HG02970 (cell line): ENCODE data around the gene CFAP97D2.
"Not testable (repeated sequence)": the region's sequence is repeated elsewhere in the genome, so short reads cannot be mapped to it uniquely, and the experiment has no call there.

ENCODE experiments used
- ATAC-seq: cut with Tn5 transposase; IDR thresholded peaks from one replicate; pipeline ENCODE4 v1.9.1; 2021; ENCODE audit warnings: mild to moderate bottlenecking, moderate library complexity, moderate number of reproducible peaks; ENCODE audit not compliant: unreplicated experiment, low FRiP score

Gene CFAP97D2

GRCh38 chr13:114260814-114261213, 81.8 kb downstream of the CFAP97D2 start:
- ATAC-seq, result no peak

GRCh38 chr13:114261328-114261965, 82.4 kb downstream of the CFAP97D2 start:
- no peak for ATAC-seq

- no peak for ATAC-seq
Observed at GRCh38 chr13:114263578-114263977, 84.5 kb downstream of the CFAP97D2 start.

- ATAC-seq, result not testable (repeated sequence)
Observed at GRCh38 chr13:114264313-114264712, 85.3 kb downstream of the CFAP97D2 start.

- no peak for ATAC-seq
Observed at GRCh38 chr13:114264886-114265611, 86.0 kb downstream of the CFAP97D2 start.

GRCh38 chr13:114266241-114266640, 87.2 kb downstream of the CFAP97D2 start:
- no peak for ATAC-seq

GRCh38 chr13:114268344-114269280, 89.6 kb downstream of the CFAP97D2 start:
- ATAC-seq, result no peak

- ATAC-seq, result no peak
Observed at GRCh38 chr13:114269281-114269770, 90.3 kb downstream of the CFAP97D2 start.
